AG08395 (cell line): Measurements from ENCODE around the gene VEGFD.

Experiments used
- DNase-seq: peaks from one replicate; pipeline ENCODE4 v3.0.0; 2012; ENCODE audit warnings: mixed read lengths, low spot score

VEGFD gene

DNA sequence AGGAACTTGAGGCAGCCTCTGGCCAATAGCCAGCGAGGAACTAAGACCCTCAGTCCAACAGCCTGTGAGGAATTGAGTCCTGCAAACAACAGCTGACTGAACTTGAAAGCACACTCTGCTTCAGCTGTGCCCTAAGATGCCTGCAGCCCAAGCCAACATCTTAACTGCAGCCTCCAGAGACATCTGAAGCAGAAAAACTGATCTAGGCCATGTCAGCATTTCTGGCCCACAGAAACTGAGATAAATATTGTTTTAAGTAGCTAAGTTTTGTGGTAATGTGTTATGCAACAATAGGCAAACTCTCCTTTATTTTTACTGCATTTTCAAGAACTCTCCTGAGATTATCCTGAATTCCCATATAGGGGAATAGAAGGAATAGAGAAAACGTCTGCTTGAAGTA lies 24.5 kb downstream of the VEGFD start:
- no peak for DNase-seq

DNA sequence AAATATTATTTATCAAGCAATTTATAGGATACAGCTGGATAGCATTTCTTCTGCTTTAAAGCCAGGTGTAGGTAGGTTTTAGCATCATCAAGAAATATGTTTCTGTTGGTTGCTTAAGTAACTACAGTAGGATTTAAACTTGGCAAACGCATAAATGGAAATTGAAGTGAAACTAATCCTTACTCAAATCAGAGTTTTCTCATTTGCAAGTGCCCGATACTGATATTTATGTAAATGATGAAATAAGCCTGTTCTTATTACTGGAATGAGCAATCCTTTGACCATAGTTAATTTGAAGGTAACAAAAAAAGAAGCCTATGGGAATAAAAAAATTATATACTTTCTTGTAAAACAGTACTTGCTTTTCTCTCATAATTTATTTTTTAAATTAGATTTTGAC lies 25.7 kb downstream of the VEGFD start:
- no peak for DNase-seq

DNA sequence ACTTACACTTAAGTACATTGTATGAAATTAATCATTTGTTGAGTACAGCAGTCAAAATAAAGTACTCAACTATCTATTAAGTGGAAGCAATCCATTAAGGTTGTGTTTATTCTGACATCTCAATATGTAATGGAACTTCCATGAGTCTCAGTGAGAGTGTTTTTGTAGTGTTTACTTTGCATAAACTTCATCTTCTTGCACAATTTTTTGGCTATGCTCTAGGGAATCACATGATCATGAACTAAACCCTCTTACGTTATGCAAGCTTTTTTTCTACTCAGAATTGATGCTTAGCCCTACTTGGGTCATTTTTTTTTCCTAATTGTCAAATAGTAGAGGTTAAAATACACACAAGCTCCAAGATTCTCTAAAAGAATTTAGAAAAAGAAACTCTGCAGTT lies 27.8 kb downstream of the VEGFD start:
- no peak for DNase-seq

DNA sequence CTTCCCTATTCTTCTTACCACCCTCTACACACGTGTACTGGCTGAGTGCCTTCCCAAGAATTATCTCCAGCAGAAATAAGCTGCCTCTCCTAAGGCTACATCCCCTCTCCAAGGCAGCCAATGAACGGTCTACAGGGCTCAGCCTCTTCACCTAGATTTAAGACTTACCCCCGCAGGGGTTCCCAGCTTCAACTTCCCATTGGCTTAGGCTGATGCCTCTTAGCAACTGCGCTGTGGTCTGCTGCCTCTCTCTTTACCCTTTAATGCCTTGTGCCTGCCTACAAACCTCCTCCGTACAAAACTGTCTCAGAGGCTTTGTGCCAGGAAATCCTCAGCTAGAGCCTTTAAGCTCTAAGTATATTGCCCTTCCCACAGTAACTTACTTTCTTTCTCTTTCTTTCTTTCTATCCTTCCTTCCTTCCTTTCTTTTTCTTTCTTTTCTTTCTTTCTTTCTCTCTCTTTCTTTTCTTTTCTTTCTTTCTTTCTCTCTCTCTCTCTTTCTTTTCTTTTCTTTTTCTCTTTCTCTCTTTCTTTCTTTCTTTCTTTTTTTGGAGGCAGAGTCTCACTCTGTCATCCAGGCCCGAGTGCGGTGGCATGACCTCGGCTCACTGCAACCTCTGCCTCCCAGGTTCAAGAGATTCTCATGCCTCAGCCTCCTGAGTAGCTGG lies 33.8 kb downstream of the VEGFD start:
- no peak for DNase-seq

DNA sequence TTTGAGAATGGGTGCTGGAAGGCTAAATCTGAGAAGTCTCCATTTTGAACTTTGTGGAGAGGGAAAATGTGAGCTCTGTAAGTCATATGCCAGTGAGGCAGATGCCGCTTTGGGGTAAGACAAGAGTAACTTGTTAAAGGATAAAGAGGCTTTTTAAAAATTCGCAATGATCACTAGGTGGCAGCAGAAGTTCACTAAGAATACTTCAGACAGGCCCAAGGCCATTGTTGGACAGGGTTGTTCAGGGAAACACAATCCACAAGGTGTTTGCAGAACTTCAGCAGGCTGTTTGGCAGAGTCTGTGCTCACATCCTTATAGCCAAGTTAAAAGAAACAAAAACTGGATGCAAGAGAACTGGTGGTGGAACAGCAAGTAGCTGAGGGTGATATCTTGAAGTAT lies 35.2 kb downstream of the VEGFD start:
- peak; percentile 49 for DNase-seq

DNA sequence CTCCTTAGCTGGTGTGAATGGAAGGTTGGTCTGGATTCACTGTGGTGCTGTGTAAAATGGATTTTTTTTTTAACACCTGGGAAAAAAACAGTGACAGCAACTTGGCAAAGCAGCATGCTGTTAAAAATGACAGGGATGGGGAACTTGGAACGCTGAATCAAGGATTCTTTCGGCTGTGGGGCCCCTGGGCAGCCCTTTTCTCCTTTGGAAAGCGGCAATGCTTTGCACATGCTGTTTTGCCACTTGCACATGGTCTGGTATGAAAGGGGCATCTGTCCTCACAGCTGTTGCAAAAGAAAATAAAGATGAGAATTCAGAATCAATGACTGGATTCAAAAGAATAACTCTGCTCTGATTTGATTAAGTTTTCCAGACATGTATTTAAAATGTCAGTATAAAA lies 38.2 kb downstream of the VEGFD start:
- no peak for DNase-seq

DNA sequence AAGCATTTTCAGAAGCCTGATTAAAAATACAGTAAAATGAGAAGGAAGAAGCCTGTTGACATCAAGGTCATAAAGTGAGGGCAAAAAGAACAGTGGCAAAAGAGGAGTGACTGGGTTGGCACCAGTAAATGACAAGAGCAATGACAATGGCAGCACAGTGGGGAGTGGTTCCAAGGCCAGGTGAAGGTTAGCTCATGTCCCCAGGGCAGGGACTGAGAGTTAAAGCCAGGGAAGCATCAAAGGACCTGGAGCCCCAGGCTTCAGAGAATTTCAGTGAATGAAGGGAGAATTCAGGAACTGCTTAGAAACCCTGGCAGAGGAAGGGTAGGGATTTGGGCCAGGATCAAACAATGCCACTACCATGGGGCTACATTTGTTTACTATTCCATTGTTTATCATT lies 40.1 kb downstream of the VEGFD start:
- no peak for DNase-seq

DNA sequence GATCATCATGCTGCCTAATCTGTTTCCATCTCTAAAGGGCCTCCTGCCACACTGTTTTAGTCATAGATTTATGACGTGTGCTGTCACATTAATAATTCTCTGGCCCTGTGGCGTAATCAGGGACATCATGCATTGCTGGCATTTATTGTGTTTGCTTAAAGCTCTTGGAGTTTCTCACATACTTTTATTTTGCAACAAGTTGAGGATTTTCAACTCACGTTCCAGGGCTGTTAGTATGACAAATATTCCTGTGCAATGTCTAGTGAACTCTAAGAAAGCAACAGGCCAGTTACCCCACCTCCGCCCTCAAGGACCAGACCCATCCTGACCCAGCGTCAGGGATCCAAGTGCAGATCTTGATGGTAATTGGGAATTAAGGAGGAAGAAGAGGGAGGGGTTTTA lies 41.1 kb downstream of the VEGFD start:
- DNase-seq = no peak

DNA sequence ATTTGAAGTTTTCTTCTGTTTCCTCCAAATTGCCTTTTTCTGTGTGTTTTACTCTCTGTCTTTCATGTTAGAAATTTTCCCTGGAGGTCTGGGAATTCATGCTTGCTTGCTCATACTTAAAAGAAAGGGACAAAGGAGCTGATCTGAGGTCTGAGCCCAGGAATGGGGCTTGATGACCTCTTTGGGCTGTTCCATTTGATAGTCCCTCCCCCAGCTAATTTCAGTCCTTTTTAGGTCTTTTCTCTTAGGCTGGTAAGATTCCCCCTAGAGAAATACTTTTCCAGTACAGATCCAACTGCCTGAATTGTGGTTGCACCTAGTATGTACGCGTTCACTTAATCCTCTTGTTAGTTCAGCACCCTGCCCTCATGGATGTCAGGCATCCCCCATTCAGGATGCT lies 43.3 kb downstream of the VEGFD start:
- no peak for DNase-seq

DNA sequence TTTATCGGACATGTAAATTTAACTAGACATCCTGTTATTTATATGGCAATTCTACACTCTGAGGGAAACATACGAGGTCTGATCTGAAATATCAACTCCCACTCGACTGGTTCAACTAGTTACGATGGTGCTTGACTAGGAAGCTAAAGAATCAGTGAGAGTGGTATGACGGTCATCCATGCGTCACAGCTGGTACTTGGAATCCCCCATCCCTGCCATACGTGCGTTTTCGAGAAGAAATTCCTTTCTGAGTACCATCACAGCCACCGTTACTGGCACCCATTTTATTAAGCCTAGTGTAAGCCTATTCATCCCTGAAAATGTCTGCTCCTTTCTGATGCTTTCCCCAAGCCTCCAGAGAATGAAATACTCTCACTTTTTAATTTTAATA lies 48.2 kb downstream of the VEGFD start:
- peak; percentile 15 for DNase-seq

DNA sequence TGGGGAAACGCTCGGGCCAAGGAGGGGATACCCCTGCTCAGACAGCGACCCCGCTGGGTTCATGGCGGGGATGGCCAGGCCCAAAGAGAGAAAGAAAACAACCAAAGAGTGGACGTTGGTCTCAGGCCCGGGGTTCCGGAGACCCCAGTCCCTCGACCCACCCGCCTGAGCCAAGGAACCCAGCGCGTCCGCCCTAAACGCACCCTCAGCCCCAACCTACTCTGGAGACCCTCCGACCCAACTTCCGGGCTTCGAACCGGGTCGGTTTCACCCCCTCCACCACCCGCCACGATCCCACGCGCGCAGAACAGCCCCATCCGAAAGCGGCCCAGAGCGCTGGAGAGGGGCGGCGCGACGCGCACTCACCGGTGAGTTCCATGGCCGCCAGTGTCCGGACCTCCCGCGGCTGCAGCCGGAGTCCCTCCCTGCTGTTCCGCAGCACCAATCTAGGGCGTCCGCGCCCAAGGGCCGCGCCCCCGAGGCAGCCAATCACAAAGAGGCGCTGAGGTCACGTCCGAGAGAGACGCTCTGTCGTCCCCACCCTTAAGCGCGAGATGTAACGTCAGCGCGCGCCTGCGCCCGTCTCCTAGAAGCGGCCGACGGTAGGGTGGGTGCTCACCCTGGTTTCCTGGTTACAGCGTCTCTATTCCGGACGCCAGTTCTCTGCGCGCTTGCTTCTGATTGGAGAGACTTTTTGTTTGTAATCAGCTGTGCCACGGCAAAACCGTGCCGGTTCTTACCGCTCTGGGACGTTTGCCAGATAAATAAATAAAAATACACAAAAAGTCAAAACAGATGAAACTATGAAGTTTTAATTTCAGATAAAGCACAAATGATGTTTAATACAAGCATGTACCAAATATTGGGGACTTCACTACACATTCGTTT lies 48.8 kb downstream of the VEGFD start, which contains the start of gene PIGA:
PIGA (minus strand) TSS at position 389 of the 888 bp plus-strand sequence. CDS start 3,593 bp downstream, outside the sequence.
- DNase-seq = peak; percentile 92

DNA sequence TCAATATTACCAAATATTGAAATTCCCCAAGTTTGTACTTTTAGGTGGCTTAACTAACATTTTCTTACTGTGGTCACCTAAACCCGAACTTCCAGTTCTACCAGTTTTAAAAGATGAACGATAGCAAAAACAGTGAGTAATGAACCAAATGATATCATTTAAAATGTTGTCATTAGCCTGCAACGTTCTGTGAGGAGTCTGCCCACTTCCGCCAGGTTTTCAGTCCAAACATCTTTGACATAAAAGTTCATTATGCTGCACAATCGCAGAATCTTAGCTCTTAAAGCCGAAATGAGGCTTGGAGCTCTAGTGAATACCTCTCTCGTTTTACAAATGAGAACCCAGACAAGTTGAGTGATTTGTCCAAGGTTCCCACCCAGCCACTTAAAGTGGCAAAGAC lies 49.7 kb downstream of the VEGFD start:
- DNase-seq = peak; percentile 4

DNA sequence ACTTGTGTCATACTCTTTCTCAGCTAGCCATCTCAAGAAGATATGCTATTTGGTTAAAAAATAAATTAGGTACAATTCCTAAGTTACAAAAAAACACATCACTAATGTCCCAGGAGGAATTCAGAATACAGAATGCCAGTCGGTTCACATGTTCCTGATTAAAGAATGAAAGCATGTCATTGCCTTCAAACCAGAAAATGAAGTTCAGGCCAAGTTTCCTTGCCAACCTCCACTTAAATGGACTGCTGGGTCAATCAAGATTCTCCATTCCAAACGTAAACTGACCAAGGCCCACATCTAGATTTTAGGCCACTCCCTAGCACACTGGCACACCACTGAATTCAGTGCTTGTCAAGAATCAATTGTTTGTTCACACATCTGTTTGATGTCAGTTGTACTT lies 55.4 kb downstream of the VEGFD start:
- no peak for DNase-seq

DNA sequence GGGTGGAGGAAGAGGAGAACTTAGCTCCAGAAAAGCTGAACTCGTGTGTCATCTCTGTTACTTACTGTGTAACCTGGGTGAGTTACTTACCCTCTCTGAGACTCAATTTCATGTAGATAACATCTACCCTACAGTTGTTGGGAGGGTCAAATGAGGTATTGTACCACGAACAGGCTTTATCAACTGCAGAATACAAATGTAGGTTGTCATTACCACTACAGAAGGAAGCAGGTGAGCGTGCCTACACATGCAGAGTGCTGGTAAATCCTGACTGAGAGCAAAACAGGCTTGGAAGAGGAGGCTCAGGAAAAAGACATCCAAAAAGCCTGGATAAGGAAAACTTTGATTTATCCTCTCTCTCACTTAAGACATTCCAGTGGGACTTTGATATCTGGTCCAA lies 56.1 kb downstream of the VEGFD start:
- DNase-seq = no peak

DNA sequence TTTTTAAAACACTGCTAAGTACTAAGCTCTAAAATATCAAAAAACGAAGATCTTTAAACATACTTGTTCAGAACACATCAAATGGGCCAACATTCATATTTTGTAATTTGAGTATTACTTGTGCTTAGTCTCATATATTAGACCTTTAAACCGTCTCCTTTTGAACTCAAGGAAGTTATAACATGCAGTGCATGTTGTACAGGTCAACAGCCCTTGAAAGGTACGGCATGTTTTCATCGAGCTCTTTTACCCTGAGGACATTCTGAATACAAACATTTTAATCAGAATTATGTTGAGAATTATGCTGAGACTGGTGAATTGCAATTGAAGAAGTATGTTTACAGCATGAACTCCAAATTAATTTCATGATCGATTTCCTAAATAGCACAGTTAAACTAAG lies 61.7 kb downstream of the VEGFD start:
- no peak for DNase-seq

DNA sequence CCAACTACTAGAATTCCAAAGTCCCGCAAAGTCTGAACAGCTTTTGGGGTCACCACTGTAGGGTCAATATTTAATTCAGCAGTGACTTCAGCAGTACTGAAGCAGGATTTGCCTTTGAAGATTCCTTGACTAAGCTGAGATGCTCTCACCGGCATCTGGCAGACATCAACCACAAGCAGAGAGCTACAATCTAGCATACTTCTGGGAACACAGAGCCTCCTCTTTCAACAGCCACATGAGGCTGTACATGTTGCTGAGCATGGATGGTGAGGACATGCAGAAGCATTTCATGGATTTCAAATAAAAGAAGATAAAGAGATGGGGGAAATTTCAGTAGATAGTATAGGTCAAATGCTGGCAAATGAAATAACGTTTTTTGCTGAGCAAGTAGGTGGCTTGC lies 62.1 kb downstream of the VEGFD start:
- no peak for DNase-seq

DNA sequence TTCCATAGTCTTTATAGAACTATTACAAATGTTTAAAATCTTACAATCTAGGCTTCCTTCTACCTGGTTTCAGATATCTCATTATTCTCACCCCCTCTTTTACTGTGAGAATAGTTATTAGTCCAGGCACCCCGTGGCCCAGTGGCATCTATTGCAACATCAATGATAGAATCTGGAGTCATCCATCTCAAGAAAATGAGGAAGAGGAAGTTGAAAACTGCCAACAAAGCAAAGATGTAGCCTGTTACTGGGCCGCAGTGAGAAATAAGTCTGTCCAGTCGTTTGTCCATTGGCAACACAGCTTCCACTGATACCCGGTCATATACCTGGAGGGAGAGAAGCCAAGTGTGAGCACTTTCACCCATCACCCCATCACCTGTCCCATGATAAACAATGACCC lies 62.8 kb downstream of the VEGFD start:
- DNase-seq = no peak

DNA sequence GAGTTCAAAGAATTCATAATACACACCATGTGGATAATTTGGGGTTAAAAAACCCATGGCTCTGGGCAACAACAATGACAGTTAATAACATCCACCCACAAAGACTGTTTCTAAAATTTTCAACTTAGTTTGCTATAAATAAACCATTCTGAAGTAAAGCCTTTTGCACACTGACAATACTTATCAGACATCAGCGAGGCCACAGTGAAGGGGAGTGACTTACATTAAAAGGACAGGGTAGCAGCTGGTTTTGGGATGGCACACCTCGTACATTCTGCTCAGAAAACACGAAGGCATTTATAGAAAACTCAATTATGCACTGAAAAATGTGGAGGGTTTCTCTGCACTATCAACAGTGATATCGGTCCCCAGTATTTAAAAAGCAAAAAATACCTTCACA lies 63.9 kb downstream of the VEGFD start:
- no peak for DNase-seq

DNA sequence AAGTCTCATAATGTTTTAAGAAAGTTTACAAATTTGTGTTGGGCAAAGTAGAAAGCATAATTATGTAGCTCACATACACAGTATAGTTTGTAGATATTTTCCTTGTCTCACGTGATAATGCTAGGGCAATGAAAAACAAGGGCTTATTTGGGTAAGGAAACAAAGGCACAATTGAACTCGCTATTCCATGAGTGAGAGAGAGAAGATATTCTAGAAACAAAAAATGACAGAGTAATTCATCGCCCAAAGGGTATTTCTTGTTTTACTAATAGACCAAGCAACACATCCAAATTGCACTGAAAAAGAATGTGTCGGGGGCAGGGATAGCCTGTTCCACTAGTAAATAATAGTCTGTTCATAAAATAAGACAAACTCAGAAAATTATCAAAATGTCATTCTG lies 65.1 kb downstream of the VEGFD start:
- no peak for DNase-seq

DNA sequence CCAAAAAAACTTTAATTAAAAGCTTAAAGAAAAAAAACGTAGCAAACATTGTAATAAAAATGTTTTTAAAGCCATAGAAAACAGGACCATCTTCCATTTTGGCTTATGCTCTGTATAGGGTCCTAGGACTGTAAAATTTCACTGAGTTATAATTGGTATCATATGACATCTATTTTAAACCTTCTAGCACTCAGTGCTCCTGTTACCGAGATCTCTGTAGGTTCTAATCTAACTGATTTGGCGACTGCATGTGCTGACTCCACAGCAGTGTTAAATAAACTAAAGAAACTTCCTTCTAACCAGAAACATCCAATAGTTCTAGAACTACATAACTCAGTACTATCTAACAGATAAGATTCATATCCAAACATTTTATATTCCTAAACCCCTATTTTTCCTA lies 68.7 kb downstream of the VEGFD start, which contains the start of gene ASB11:
ASB11 (minus strand) TSS at position 132 of the 400 bp plus-strand sequence; CDS start at position 97, 35 bp downstream.
- DNase-seq = no peak

DNA sequence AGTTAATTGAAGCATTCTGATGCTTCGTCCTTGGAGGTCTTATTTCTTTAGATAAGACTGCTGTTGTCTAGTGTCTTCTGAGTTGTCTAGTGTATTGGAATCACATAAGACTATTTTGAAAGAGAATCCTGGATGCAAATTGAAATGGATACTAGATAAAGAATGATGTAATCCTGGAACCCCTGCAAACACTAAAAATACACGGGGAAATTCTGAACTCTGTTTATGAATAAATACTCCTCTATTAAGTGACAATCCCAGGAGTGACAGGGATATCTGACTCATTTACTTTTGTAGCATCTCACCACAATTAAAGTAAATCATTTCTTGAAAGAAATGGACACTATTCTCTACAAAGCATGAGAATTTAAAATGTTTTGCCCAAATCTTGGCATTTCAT lies 69.7 kb downstream of the VEGFD start:
- DNase-seq = no peak

DNA sequence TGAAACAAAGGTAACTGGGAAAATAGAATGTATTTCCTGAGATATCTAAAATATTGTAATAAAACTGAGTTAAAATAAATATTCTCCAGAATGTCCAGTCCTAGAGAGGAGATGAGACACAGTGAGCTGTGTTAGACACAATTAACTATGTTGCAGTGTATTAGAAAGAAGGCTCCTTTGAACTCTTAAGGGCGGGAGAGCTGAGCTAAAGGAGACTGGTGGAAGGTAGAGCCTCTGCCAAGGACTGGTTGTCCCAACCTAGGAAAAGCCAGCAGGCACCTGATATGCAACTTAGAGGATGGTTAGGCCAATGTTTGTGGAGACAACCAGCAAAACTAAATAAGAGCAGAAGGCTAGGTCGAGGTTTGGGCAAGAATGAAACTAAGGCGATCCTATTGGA lies 73.1 kb downstream of the VEGFD start:
- no peak for DNase-seq

DNA sequence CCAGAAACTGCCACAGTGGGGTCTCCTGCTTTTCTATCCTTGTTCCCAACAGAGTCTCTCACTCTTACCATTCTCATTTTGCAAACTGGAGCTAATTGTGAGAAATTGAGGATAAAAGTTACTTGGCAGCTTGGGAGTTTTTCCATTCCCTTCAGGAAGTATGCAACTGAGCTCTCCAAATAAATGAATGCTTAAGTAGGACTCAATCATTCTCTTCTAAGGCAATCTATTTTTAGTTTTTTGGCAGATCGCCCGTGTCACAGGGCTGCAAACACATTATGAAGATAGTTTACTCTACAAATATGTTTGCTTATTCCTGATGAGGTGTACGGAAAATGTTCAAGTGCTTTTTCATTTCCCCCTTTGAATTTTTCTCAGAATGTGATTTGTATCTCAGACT lies 74.1 kb downstream of the VEGFD start:
- peak; percentile 11 for DNase-seq
